HEK293 (cell line): ENCODE measurements around the gene FAM110A.

ENCODE experiments used
- BCL11A ChIP-seq: fragments of 450-650 bp; formaldehyde crosslinking; IDR thresholded peaks from 2 replicates; pipeline ENCODE4 v1.5.1; 2016; ENCODE audit warnings: low read depth, missing biosample characterization, missing genetic modification characterization
- CTCF ChIP-seq: fragments of 450-650 bp; formaldehyde crosslinking; IDR thresholded peaks from 2 replicates; pipeline ENCODE4 v1.5.1; 2016; ENCODE audit warnings: missing biosample characterization, missing genetic modification characterization
- KLF17 ChIP-seq: fragments of 450-650 bp; formaldehyde crosslinking; IDR thresholded peaks from 2 replicates; pipeline ENCODE4 v1.5.1; 2016; ENCODE audit warnings: missing biosample characterization, missing genetic modification characterization
- OVOL3 ChIP-seq: fragments of 450-650 bp; formaldehyde crosslinking; IDR thresholded peaks from 2 replicates; pipeline ENCODE4 v1.5.1; 2016; ENCODE audit warnings: missing biosample characterization, missing genetic modification characterization
- SP2 ChIP-seq: fragments of 450-650 bp; formaldehyde crosslinking; IDR thresholded peaks from 2 replicates; pipeline ENCODE4 v1.5.1; 2016; ENCODE audit warnings: missing biosample characterization, missing genetic modification characterization
- TCF7L2 ChIP-seq: IDR thresholded peaks from 2 replicates; pipeline ENCODE4 v1.6.1; 2011; ENCODE audit warnings: low read depth, mild to moderate bottlenecking, inconsistent platforms, low read length, moderate library complexity, borderline replicate concordance
- ZBTB1 ChIP-seq: fragments of 450-650 bp; formaldehyde crosslinking; IDR thresholded peaks from 2 replicates; pipeline ENCODE4 v1.5.1; 2016; ENCODE audit warnings: missing biosample characterization, missing genetic modification characterization
- ZNF24 ChIP-seq: fragments of 450-650 bp; formaldehyde crosslinking; IDR thresholded peaks from 2 replicates; pipeline ENCODE4 v1.5.1; 2016; ENCODE audit warnings: missing biosample characterization, missing genetic modification characterization
- ZNF768 ChIP-seq: fragments of 450-650 bp; formaldehyde crosslinking; IDR thresholded peaks from 2 replicates; pipeline ENCODE4 v1.5.1; 2018; ENCODE audit warnings: missing biosample characterization, mild to moderate bottlenecking, missing genetic modification characterization

GRCh38 chr20:824916-825315 lies 8.6 kb upstream of the FAM110A start:
- TF ChIP-seq ZNF768 (tag by site-specific recombination) (no peak), CTCF (no peak), ZNF24 (no peak), TCF7L2 (no peak), OVOL3 (tag by site-specific recombination) (no peak), BCL11A (no peak), ZBTB1 (tag by site-specific recombination) (no peak), SP2 (no peak), KLF17 (tag by site-specific recombination) (no peak)
